Hematopoietic multipotent progenitor cell (in vitro differentiated cells): ENCODE data around the gene BEST3. TPM values are rescaled to one million over a fixed set of nuclear protein-coding genes. Genes with fewer than 3 reads are reported as not detected.
A peak's percentile ranks its signal among the peaks of the same experiment; 100 is the strongest.
"Not testable (repeated sequence)": the region's sequence is repeated elsewhere in the genome, so short reads cannot be mapped to it uniquely, and the experiment has no call there.

Source experiments
- DNase-seq, 3 donors: peaks; one replicate each; pipeline ENCODE4 v3.0.0-alpha.2; 2011 to 2015; ENCODE audit warnings: low read depth in 2 of 3, low spot score in 2 of 3
- total RNA-seq: library from RNA; depleted of rRNA; stranded (reverse); fragments of >200 nt; gene quantifications from one replicate; pipeline ENCODE4 v1.2.3, GENCODE V29; 2012

Gene BEST3
- total RNA-seq, 1 donor, result 0.27 TPM

GRCh38 chr12:69688471-69689427 lies 10.4 kb downstream of the BEST3 start:
- peak in 2 of 3 donors; percentile 68 to 82 for DNase-seq

DNA sequence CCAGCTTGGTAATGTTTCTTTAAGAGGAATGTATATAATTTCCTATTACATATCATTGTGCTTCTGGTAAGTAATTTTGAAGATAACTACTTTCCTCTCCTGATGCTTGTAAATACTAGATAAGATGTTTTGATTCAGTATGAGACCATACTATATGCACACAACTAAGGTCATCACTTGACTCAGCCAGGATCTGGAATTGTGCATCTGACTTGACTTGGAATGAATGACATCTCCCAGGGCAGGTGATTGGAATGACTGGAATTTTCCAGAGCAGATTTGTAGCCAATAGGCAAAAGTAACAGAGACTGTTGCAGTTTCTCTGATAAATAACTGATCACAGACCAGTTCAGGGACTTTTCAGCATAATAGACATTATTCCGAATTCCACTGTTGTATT lies 11.1 kb downstream of the BEST3 start:
- no peak for DNase-seq

DNA sequence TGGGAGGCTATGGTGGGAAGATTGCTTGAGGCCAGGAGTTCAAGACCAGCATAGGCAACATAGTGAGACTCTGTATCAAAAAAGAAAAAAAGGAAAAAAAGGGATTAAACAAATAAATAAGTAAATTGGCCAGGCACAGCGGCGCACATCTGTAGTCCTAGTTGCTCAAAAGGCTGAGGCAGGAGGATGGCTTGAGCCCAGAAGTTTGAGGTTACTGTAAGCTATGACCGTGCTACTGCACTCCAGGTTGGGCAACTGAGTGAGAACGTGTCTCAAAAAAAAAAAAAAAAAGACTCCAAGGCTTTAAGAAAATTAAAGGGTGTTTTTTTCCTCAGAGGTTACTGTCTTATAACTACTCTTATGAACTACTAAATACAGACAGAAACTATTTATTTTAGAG lies 11.7 kb downstream of the BEST3 start:
- no peak for DNase-seq

DNA sequence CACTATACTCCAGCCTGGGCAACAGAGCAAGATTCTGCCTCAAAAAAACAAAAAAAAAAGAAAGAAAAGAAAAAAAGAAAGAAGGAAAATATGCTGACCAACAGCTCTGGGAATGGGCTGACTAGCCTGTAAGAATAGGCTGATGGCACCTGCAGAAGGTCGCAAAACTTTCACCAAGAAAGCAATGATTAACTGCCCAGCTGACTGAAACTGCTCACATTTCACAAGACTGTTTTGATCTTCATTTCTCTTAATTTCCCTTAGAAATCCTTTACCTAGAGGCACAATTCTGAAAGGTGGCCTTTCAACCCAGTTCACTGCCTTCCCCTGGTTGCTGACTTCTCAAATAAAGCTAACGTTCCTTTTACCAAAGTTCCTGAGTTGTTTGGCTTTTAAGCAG lies 12.4 kb downstream of the BEST3 start:
- no peak for DNase-seq

- DNase-seq, result no peak
These were observed 13.3 kb downstream of the BEST3 start for GRCh38 chr12:69685810-69686209.

- DNase-seq, result no peak
These were observed 14.6 kb downstream of the BEST3 start for GRCh38 chr12:69684466-69684865.

DNA sequence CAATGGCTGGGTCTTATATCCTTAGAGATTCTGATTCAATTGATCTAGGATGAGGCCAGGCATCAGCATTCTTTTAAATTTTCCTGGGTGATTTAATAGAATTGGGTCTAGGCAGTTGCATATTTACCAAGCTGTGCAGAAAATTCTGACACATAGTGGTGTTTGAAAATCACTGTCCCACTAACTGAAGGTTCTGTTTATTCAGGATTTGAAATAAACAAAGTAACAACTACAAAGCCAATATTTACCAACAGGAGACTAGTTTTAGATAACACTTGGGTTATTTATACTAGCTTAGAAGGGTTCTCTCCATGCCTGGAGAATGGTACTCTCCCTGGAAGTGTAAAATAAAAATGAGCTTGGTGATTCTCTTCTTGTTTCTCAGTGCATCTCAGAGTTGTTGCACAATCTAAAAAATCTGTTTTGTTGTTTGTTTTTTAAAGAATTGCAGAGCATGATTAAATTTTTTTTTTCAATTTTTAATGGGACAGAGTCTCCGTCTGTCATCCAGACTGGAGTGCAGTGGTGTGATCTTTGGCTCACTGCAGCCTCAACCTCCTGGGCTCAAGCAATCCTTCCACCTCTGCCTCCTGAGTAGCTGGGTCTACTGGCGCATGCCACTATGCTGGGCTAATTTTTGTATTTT lies 16.9 kb downstream of the BEST3 start:
- DNase-seq, result no peak

- DNase-seq, result no peak
These were observed 20.0 kb downstream of the BEST3 start for GRCh38 chr12:69679119-69679518.

DNA sequence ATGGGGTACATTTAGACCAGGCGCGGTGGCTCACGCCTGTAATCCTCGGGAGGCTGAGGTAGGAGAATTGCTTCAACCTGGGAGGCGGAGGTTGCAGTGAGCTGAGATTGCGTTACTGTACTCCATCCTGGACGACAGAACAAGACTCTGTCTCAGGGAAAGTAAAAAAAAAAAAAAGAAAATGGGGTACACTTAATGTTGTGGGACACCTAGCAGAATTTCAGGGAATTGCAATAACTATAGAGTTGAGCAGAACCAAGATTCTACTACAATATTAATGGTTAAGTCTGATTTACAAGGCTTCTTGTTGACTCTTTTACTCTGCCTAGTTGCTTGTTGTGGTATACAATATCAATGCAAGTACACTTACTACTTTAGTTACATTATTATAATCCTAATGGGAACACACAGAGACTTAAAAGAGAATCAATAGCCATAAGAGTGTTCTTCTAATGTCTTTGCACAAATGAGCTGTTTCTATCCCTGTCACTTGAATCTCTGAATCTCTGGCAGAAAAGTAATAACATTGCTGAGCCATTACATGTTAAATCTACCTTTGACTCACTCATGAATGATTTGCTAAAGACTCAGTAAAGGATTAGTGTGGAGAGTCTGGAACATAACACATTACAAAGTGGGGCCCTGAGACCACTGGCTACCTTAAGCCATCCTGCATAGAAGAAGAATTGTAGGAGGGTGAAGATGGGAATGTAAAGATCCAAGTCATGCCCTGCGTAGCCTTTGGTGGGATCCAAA lies 22.7 kb downstream of the BEST3 start:
- DNase-seq, result no peak

- DNase-seq, result no peak
These were observed 26.9 kb downstream of the BEST3 start for GRCh38 chr12:69672195-69672594.

DNA sequence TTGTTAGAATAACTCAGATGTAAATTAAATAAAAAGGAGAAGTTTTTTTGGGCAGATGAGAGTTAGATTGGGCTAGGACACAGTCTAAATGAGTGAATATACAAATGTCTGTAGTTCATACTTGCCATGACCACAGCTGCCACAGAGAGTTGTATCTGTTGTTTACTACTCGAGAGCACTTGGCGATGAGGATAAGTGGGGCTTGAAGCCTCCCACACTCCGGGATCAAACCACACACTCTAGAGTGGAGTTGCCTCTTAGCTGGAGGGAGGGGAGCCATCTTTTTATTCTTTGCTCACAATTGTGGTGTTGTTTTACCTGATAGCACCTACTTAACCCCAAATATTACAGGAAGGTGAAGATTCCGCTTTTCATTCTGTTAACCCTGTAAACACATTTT lies 27.5 kb downstream of the BEST3 start:
- no peak for DNase-seq

DNA sequence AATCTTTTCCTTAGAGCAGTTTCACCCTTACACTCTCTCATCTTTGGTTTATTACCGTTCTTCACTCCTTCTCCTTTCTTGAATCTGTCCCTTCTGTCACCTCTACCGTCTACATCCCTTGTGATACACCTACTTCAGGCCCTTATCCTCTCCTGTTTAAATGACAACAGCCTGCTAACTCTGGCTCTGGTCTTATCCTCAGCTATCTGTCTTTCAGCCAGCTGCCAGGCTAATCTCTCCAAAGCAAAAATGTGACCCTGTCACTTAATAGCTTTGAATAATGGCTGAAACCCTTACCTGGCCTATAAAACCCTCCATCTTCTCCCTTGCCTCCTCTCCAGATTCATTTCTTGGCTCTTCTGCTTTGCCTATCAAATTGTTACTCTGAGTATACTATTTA lies 32.3 kb downstream of the BEST3 start:
- DNase-seq, result no peak

- DNase-seq, result not testable (repeated sequence)
These were observed 34.1 kb downstream of the BEST3 start for GRCh38 chr12:69664930-69665377.

- no peak for DNase-seq
These were observed 35.4 kb downstream of the BEST3 start for GRCh38 chr12:69663726-69664125.

DNA sequence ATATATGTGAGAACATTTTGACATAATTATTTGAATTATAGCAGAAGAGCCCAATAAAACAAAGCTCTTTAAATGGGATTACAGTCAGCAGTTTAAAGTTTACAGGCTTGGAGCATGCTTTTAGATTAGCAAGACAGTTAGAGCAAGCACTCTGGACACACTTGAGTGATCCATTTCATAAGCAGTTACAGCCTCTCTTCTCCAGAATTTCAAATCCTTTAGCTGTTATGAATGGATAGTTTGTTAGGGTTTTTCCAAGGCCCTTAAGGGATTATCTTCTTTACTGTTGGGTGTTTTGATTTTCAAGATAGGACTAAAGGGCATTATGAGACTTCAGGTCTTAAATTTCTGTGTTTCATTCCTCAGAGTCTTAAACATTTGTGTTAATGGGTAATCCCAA lies 36.3 kb downstream of the BEST3 start:
- no peak for DNase-seq

DNA sequence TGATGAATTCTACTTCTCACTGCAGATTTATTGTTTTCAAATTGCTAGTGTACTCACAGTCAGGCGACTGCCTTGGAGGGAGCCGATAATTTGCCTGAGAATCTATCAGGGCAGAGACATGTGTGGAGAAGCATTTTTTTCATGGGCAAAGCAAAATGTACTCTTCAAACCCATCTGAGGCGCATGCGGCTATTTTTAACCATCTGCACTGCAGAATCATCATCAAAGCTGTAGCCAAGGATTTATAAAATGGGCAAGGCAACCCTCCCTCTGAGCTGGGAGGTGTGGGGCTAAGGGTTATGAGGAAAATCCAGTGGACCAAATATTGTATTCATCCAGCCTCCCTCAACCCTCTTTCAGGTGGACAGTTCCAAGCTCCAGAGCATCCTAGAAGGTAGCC lies 37.7 kb downstream of the BEST3 start:
- no peak for DNase-seq

GRCh38 chr12:69660164-69660863 lies 38.8 kb downstream of the BEST3 start:
- no peak for DNase-seq

DNA sequence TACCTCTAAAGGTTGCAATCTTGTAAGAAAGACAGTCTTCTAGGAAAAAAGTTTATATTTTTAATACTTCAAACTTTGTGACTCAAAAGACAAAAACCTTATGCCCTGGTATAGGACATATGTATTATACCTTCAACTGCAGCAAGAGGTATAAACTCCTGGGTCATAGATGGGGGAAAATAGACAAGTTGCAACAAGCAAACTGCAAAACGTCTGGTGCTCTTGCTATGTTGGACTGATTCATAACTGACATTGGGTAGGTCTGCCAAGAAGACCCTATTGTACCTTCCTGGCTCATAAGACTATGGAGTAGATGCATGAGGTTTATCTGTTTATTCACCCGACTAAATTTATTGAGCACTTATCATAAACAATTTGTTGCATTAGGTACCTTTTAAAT lies 40.9 kb downstream of the BEST3 start:
- DNase-seq, result no peak

DNA sequence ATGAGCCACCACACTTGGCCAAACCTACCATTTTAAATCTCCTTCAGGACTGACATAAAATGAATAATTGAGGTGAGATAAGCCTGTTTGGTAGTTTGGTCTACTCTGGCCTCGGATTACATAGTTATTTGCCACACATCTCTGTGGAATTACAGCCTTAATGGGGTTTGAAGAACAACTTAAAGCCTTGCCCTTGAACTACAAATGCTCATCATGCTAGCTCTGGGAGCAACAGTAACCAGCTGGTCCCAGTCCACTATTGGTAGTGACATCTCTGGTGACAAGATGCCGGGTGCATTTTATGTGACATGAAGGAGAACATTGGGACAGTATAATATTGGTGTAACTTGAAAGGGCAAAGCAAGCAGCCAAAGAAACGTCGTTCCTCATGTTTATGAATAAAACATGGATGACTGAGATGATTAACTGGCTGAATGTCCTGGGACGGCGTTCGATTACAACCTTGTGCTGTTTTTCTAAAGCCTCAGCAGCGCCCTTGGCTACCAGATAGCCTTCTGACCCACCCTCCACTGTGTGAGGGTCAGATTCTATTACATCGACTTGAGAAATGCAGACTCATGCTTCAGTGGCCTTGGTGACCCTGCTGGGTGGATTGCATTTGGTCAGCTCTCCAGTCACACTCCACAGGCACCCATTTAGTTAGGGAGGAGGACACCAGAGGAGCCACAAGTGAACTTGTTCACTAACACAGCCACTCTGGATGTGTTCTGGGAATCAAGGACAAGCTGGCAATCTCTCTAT lies 41.5 kb downstream of the BEST3 start:
- DNase-seq, result no peak
